SU-DHL-6 (cell line): ENCODE results near the gene CCDC167.

Source experiments
- H2AFZ ChIP-seq: fragments of 200-600 bp; sonication (generic); 2 replicates; pipeline ENCODE4 v1.6.1; 2014; ENCODE audit warnings: low read depth, mild to moderate bottlenecking, moderate library complexity, mixed read lengths, antibody characterized with exemption, low read length; ENCODE audit not compliant: severe bottlenecking
- H3F3A ChIP-seq: fragments of 200-600 bp; shearing (Covaris generic); 2 replicates; pipeline ENCODE4 v1.6.0; 2016; ENCODE audit warnings: antibody characterized with exemption, mild to moderate bottlenecking; ENCODE audit not compliant: insufficient read depth
- H3K27ac ChIP-seq: fragments of 200-600 bp; sonication (generic); 2 replicates; pipeline ENCODE4 v1.5.1; 2016; ENCODE audit warnings: low read depth, mild to moderate bottlenecking, low read length, moderate library complexity, mixed read lengths
- H3K27me3 ChIP-seq: fragments of 200-600 bp; sonication (generic), shearing (Covaris generic); 2 replicates; pipeline ENCODE4 v1.6.0; 2014; ENCODE audit warnings: mild to moderate bottlenecking, low read length
- H3K36me3 ChIP-seq: fragments of 200-600 bp; sonication (generic); 2 replicates; pipeline ENCODE4 v1.6.1; 2014; ENCODE audit warnings: mild to moderate bottlenecking, low read length, mixed read lengths
- H3K4me2 ChIP-seq: fragments of 300-600, 200-600 bp; shearing (Covaris generic), sonication (generic); 2 replicates; pipeline ENCODE4 v1.6.0; 2014; ENCODE audit warnings: low read length, low read depth, mild to moderate bottlenecking; ENCODE audit not compliant: poor library complexity, severe bottlenecking
- H3K4me3 ChIP-seq: fragments of 200-600 bp; sonication (generic); 2 replicates; pipeline ENCODE4 v1.5.1; 2014; ENCODE audit warnings: antibody characterized with exemption, low read length, mild to moderate bottlenecking, mixed read lengths; ENCODE audit not compliant: insufficient read depth, poor library complexity, severe bottlenecking
- H3K79me2 ChIP-seq: fragments of 200-600 bp; sonication (generic); 2 replicates; pipeline ENCODE4 v1.6.1; 2014; ENCODE audit warnings: mild to moderate bottlenecking, low read length, moderate library complexity; ENCODE audit not compliant: insufficient read depth
- H3K9ac ChIP-seq: fragments of 200-600 bp; sonication (generic); 2 replicates; pipeline ENCODE4 v1.7.0; 2014; ENCODE audit warnings: mild to moderate bottlenecking, low read length
- H3K9me2 ChIP-seq: fragments of 200-600 bp; sonication (generic); replicated peaks from 2 replicates; pipeline ENCODE4 v1.6.1; 2014; ENCODE audit warnings: low read length; ENCODE audit not compliant: insufficient read depth
- H3K9me3 ChIP-seq: fragments of 200-600 bp; sonication (generic); 2 replicates; pipeline ENCODE4 v1.6.1; 2014; ENCODE audit warnings: low read length, mixed read lengths; ENCODE audit not compliant: insufficient read depth
- H4K20me1 ChIP-seq: fragments of 200-600 bp; sonication (generic); 2 replicates; pipeline ENCODE4 v1.6.1; 2014; ENCODE audit warnings: low read depth, mild to moderate bottlenecking, antibody characterized with exemption, low read length, moderate library complexity, mixed read lengths
- EZH2phosphoT487 ChIP-seq: fragments of 200-600 bp; sonication (generic), shearing (Covaris generic); conservative IDR thresholded peaks from 2 replicates; pipeline ENCODE4 v1.6.1; 2018; ENCODE audit warnings: mild to moderate bottlenecking, antibody characterized with exemption, low read length, moderate library complexity, mixed read lengths
- TF ChIP-seq, protein P1 (sequence below): fragments of 200-600 bp; sonication (generic); IDR thresholded peaks from one replicate; pipeline ENCODE4 v1.5.1; 2017; ENCODE audit warnings: antibody characterized with exemption, mild to moderate bottlenecking, low read length, moderate library complexity; ENCODE audit not compliant: insufficient read depth, poor library complexity, severe bottlenecking

The CCDC167 gene

DNA sequence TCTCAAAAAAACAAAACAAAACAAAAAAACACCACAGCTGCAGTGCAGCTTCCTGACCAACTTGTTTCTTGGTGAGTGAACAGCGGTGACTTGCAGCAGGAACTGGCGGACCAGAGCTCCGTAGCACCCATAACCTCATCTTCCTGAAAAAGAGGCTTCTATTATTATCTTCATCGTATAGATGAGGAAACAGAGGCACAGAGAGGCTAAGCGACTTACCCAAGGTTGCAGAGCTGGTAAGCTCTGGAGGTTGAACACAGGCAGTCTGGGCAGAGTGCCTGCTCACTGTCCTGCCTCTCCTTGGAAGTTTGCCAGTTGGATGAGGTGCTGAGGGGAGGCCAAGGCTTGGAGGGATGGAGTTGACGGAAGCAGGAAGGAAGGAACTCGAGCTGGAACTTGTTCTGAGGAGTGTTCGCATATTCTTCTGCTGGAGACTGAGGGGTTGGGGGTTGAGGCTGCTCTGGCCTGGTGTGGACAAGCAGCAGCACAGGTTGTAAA is 47.9 kb upstream of the CCDC167 start:
- TF ChIP-seq, protein P1, sequence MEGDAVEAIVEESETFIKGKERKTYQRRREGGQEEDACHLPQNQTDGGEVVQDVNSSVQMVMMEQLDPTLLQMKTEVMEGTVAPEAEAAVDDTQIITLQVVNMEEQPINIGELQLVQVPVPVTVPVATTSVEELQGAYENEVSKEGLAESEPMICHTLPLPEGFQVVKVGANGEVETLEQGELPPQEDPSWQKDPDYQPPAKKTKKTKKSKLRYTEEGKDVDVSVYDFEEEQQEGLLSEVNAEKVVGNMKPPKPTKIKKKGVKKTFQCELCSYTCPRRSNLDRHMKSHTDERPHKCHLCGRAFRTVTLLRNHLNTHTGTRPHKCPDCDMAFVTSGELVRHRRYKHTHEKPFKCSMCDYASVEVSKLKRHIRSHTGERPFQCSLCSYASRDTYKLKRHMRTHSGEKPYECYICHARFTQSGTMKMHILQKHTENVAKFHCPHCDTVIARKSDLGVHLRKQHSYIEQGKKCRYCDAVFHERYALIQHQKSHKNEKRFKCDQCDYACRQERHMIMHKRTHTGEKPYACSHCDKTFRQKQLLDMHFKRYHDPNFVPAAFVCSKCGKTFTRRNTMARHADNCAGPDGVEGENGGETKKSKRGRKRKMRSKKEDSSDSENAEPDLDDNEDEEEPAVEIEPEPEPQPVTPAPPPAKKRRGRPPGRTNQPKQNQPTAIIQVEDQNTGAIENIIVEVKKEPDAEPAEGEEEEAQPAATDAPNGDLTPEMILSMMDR, result no peak
- TF ChIP-seq EZH2phosphoT487, result no peak
- no peak overlapping the region for H3K27ac ChIP-seq
- no peak overlapping the region for H3K4me3 ChIP-seq
- no peaks in the 10 kb centered on the region for H3K27me3 ChIP-seq
- no peaks in the 10 kb centered on the region for H3F3A ChIP-seq
- no peak overlapping the region for H3K4me2 ChIP-seq
- no peaks in the 10 kb centered on the region for H3K9me3 ChIP-seq
- no peak overlapping the region for H2AFZ ChIP-seq
- H4K20me1 ChIP-seq, result no peaks in the 10 kb centered on the region
- no peaks in the 10 kb centered on the region for H3K9me2 ChIP-seq
- no peaks in the 10 kb centered on the region for H3K36me3 ChIP-seq
- H3K9ac ChIP-seq, result no peak overlapping the region
- no peaks in the 10 kb centered on the region for H3K79me2 ChIP-seq

DNA sequence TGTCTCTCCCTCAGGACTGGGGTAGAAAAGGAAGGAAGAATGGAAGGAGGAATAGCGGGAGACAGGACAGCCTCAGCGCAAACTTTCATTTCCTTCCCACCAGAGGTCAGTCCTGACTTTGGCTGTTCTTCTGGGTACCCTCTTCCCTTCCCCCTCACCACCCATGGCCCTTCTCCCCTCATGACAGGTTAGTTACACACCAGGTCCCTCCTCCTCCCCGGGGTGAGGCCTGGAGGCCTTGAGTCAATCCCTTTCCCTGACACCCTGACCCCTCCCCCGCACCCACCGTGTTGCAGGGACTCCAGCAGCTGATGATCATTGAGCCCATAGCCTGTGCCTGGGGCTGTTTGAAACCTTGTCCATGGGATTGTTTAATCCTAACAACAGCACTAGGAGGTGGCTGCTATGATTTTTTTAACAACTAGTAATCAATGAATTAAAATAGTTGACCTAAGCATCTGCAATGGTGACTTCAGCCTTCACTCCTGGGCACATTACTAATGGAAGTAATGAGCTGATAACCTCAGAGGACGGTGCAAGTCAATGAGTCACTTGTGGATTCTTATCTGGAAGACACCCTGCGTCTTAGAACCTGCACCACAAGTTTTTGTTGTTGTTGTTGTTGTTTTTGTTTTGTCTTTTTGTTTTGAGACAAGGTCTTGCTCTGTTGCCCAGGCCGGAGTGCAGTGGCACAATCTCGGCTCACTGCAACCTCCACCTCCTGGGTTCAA is 46.6 kb upstream of the CCDC167 start:
- no peak overlapping the region for H2AFZ ChIP-seq
- H3K27me3 ChIP-seq, result no peaks in the 10 kb centered on the region

DNA sequence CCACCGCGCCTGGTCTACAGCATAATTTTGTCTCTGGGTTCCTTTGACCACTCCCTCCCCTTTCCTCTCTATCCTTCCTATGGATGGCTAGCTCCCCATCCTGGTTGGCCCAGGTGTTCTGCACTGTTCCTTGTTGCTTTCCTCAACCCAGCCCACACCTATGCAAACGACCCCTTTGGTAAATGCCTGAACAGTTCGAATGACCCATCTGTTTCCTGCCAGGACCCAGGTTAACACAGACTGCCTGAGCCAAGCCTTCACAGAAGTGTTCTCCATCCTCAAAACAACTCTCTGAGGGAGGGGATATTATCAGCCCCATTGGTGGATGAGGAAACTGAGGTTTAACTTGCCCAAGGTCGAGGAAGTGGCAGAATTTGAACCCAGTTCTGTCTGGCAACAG is 44.8 kb upstream of the CCDC167 start:
- Histone ChIP-seq H2AFZ (no peak overlapping the region), H3K9ac (no peak overlapping the region), H3K4me2 (no peak overlapping the region), H3K9me3 (no peaks in the 10 kb centered on the region), H3F3A (no peaks in the 10 kb centered on the region), H3K36me3 (no peaks in the 10 kb centered on the region), H3K9me2 (no peaks in the 10 kb centered on the region), H3K27me3 (no peaks in the 10 kb centered on the region), H4K20me1 (no peaks in the 10 kb centered on the region), H3K27ac (no peak overlapping the region), H3K4me3 (no peak overlapping the region), H3K79me2 (no peaks in the 10 kb centered on the region)
- no peak for TF ChIP-seq EZH2phosphoT487
- TF ChIP-seq, protein P1, result no peak

More for the DNA sequence above, 46.6 kb upstream of the CCDC167 start:
- no peaks in the 10 kb centered on the region for H3K36me3 ChIP-seq
- no peaks in the 10 kb centered on the region for H3F3A ChIP-seq
- H3K4me3 ChIP-seq, result no peak overlapping the region
- no peaks in the 10 kb centered on the region for H3K9me2 ChIP-seq
- H3K9me3 ChIP-seq, result no peaks in the 10 kb centered on the region
- no peak overlapping the region for H3K27ac ChIP-seq
- no peaks in the 10 kb centered on the region for H3K79me2 ChIP-seq
- no peaks in the 10 kb centered on the region for H4K20me1 ChIP-seq
- no peak for TF ChIP-seq EZH2phosphoT487
- no peak overlapping the region for H3K9ac ChIP-seq
- H3K4me2 ChIP-seq, result no peak overlapping the region

DNA sequence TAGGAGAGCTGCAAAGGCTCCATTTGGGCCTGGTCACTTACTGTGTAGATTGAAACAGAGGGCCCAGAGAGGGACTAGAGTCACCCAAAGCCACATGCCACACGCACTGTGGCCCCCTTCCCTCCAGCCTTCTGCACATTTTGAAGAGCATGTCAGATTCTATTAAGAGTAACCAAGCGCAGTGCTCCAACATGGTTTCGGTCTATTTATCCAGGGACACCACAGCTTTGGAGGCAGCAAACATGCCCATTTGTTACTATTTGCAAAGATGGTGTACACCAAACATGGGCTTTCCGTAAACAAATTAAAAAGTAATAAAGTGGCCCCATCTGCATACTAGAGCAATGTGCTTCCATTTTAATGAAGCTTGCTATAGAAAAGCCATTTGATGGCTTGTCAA is 43.7 kb upstream of the CCDC167 start:
- Histone ChIP-seq H3K9ac (no peak overlapping the region), H3K79me2 (no peaks in the 10 kb centered on the region), H2AFZ (no peak overlapping the region), H3K9me3 (no peaks in the 10 kb centered on the region), H3K4me3 (no peak overlapping the region), H3F3A (no peaks in the 10 kb centered on the region), H4K20me1 (no peaks in the 10 kb centered on the region), H3K4me2 (no peak overlapping the region), H3K9me2 (no peaks in the 10 kb centered on the region), H3K27me3 (no peaks in the 10 kb centered on the region), H3K36me3 (no peaks in the 10 kb centered on the region), H3K27ac (no peak overlapping the region)
- TF ChIP-seq, protein P1, result no peak
- TF ChIP-seq EZH2phosphoT487, result no peak
